Smooth muscle cell (in vitro differentiated cells): ENCODE measurements around the gene SGTA. TPM values are rescaled to one million over a fixed set of nuclear protein-coding genes. Genes with fewer than 3 reads are reported as not detected.

ENCODE experiments used
- DNase-seq: peaks from one replicate; lab custom pipeline; 2025; ENCODE audit not compliant: unreplicated experiment; lab: John Stamatoyannopoulos, UW
- H2AFZ ChIP-seq: fragments of 200-600 bp; sonication (generic); 2 replicates; pipeline ENCODE4 v1.6.0; 2016; ENCODE audit warnings: antibody characterized with exemption, low read depth, mild to moderate bottlenecking
- H3F3A ChIP-seq: fragments of 200-600 bp; sonication (generic); 2 replicates; pipeline ENCODE4 v1.6.0; 2017; ENCODE audit warnings: antibody characterized with exemption, low read depth
- H3K27ac ChIP-seq: fragments of 200-600 bp; sonication (generic); 2 replicates; pipeline ENCODE4 v1.5.1; 2016; ENCODE audit warnings: low read depth, mild to moderate bottlenecking
- H3K27me3 ChIP-seq: fragments of 200-600 bp; sonication (generic); 2 replicates; pipeline ENCODE4 v1.6.1; 2016; ENCODE audit warnings: low read depth, mild to moderate bottlenecking
- H3K36me3 ChIP-seq: fragments of 200-600 bp; sonication (generic); 2 replicates; pipeline ENCODE4 v1.5.1; 2016; ENCODE audit warnings: low read depth
- H3K4me1 ChIP-seq: fragments of 200-600 bp; sonication (generic); 2 replicates; pipeline ENCODE4 v1.5.1; 2016; ENCODE audit warnings: low read depth
- H3K4me2 ChIP-seq: fragments of 200-600 bp; sonication (generic); 2 replicates; pipeline ENCODE4 v1.6.0; 2016; ENCODE audit warnings: mild to moderate bottlenecking
- H3K4me3 ChIP-seq: fragments of 200-600 bp; sonication (generic); 2 replicates; pipeline ENCODE4 v1.5.1; 2016; ENCODE audit warnings: mild to moderate bottlenecking
- H3K79me2 ChIP-seq: fragments of 200-600 bp; sonication (generic); 2 replicates; pipeline ENCODE4 v1.6.0; 2016; ENCODE audit warnings: low read depth, mild to moderate bottlenecking
- H3K9ac ChIP-seq: fragments of 200-600 bp; sonication (generic); 2 replicates; pipeline ENCODE4 v1.6.0; 2016; ENCODE audit warnings: low read depth
- H3K9me3 ChIP-seq: fragments of 200-600 bp; sonication (generic); replicated peaks from 2 replicates; pipeline ENCODE4 v1.5.1; 2016; ENCODE audit warnings: low read depth
- H4K20me1 ChIP-seq: fragments of 200-600 bp; sonication (generic); 2 replicates; pipeline ENCODE4 v1.6.0; 2016; ENCODE audit warnings: low read depth
- WGBS: methylation state at CpG from one replicate; pipeline ENCODE4 v1.1.7; 2016; ENCODE audit warnings: low lambda C conversion rate; 5-methylcytosine and 5-hydroxymethylcytosine counted together
- polyA plus RNA-seq: library from polyadenylated mRNA; unstranded; fragments of >200 nt; fragmentation: Nextera tagmentation; extraction: Ambion mirVana; gene quantifications from 2 replicates; pipeline ENCODE4 v1.2.1, GENCODE V29; 2016
- total RNA-seq: library from RNA; depleted of rRNA; stranded (reverse); fragments of >200 nt; gene quantifications from 2 replicates; pipeline ENCODE4 v1.2.3, GENCODE V29; 2014
- TF ChIP-seq, protein P1 (sequence below): fragments of 200-600 bp; sonication (generic); IDR thresholded peaks from 2 replicates; pipeline ENCODE4 v1.5.1; 2017; ENCODE audit warnings: borderline replicate concordance, mild to moderate bottlenecking, antibody characterized with exemption; ENCODE audit not compliant: insufficient read depth, poor library complexity, severe bottlenecking

The SGTA gene
- total and polyA plus RNA-seq, 2 experiments from 2014 or later, result 34.4 to 71.2 TPM

DNA sequence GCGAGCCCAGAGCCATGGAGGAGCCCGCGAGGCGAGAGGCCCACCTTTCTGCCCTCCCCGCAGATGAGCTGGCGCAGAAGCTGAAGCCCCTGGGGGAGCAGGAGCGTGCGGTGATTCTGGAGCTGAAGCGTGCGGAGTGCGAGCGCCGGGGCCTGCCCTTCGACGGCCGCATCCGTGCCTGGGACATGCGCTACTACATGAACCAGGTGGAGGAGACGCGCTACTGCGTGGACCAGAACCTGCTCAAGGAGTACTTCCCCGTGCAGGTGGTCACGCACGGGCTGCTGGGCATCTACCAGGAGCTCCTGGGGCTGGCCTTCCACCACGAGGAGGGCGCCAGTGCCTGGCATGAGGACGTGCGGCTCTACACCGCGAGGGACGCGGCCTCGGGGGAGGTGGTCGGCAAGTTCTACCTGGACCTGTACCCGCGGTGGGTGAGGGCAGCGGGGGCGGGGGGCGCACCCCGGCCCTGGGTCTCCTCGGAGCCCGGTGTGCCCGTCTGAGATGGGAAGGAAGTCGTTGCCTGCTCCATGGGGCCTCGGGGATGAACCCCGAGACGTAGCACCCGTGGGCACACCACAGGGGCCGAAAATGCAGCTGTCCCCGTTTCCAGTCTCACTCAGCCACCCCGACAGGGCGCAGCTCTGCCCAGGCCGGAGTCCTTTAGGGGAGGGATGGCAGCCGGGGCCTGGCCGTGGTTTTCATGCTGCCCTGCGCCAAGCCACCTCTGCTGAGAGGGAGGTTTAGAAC is 24.5 kb upstream of the SGTA start:
- H3K9ac ChIP-seq, result no peak overlapping the region
- no peak overlapping the region for H2AFZ ChIP-seq
- H4K20me1 ChIP-seq, result peaks cover 5% of the 10 kb centered on the region
- H3F3A ChIP-seq, result no peaks in the 10 kb centered on the region
- no peak overlapping the region for H3K4me2 ChIP-seq
- H3K27me3 ChIP-seq, result no peaks in the 10 kb centered on the region
- no peaks in the 10 kb centered on the region for H3K4me1 ChIP-seq
- DNase-seq, result no peak
- no peaks in the 10 kb centered on the region for H3K36me3 ChIP-seq
- 98% methylated on average over 51 of the region's 56 CpGs for WGBS
- H3K9me3 ChIP-seq, result no peaks in the 10 kb centered on the region
- H3K4me3 ChIP-seq, result no peak overlapping the region
- H3K27ac ChIP-seq, result no peak overlapping the region
- no peaks in the 10 kb centered on the region for H3K79me2 ChIP-seq
- TF ChIP-seq, protein P1, sequence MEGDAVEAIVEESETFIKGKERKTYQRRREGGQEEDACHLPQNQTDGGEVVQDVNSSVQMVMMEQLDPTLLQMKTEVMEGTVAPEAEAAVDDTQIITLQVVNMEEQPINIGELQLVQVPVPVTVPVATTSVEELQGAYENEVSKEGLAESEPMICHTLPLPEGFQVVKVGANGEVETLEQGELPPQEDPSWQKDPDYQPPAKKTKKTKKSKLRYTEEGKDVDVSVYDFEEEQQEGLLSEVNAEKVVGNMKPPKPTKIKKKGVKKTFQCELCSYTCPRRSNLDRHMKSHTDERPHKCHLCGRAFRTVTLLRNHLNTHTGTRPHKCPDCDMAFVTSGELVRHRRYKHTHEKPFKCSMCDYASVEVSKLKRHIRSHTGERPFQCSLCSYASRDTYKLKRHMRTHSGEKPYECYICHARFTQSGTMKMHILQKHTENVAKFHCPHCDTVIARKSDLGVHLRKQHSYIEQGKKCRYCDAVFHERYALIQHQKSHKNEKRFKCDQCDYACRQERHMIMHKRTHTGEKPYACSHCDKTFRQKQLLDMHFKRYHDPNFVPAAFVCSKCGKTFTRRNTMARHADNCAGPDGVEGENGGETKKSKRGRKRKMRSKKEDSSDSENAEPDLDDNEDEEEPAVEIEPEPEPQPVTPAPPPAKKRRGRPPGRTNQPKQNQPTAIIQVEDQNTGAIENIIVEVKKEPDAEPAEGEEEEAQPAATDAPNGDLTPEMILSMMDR, result no peak

DNA sequence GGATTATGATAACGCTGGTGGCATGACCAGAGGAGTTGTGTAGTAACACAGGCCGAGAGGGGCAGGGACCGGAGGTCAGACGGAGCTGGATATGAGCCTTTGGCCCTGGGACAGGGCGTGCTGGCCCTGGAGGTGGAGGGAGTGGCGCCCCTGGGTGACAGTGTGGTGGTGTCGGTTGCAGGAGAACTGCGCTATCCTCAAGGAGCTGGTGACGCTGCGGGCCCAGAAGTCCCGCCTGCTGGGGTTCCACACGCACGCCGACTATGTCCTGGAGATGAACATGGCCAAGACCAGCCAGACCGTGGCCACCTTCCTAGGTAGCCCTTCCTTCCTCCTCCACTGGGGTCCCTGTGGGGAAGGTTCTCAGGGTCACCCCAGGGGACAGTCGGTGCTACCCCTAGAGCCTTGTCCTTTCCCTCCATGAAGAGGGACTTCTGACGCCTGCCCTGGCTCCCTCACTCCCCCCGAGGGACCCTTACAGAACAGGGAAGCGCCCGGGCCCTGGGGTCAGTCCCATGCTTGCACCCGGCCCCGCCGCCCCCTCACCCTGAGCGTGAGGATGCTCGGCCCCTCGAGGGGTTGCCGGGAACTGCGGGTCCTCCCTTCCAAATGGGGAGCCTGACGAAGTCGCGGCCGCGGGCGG is 23.8 kb upstream of the SGTA start:
- WGBS, result 94% methylated on average over 33 of the region's 34 CpGs
- TF ChIP-seq, protein P1, result no peak

GRCh38 chr19:2805991-2806649 is 23.0 kb upstream of the SGTA start:
- DNase-seq, result no peak
- H3K4me2 ChIP-seq, result no peak overlapping the region
- no peaks in the 10 kb centered on the region for H3K4me1 ChIP-seq
- H2AFZ ChIP-seq, result no peak overlapping the region
- H3K4me3 ChIP-seq, result no peak overlapping the region
- peaks cover 5% of the 10 kb centered on the region for H4K20me1 ChIP-seq
- TF ChIP-seq, protein P1, result no peak
- H3F3A ChIP-seq, result no peaks in the 10 kb centered on the region
- WGBS, result 97% methylated on average over 21 of the region's 23 CpGs
- H3K9me3 ChIP-seq, result no peaks in the 10 kb centered on the region
- no peak overlapping the region for H3K9ac ChIP-seq
- no peak overlapping the region for H3K27ac ChIP-seq
- no peaks in the 10 kb centered on the region for H3K79me2 ChIP-seq
- no peaks in the 10 kb centered on the region for H3K27me3 ChIP-seq
- H3K36me3 ChIP-seq, result no peaks in the 10 kb centered on the region

More for the DNA sequence above, 23.8 kb upstream of the SGTA start:
- H4K20me1 ChIP-seq, result peaks cover 5% of the 10 kb centered on the region
- no peaks in the 10 kb centered on the region for H3K9me3 ChIP-seq
- H3K36me3 ChIP-seq, result no peaks in the 10 kb centered on the region
- H3K27ac ChIP-seq, result no peak overlapping the region
- H3K79me2 ChIP-seq, result no peaks in the 10 kb centered on the region
- H3K4me3 ChIP-seq, result no peak overlapping the region
- H3K4me1 ChIP-seq, result no peaks in the 10 kb centered on the region
- H3K27me3 ChIP-seq, result no peaks in the 10 kb centered on the region
- no peaks in the 10 kb centered on the region for H3F3A ChIP-seq
- no peak overlapping the region for H3K9ac ChIP-seq
- no peak overlapping the region for H3K4me2 ChIP-seq
- no peak for DNase-seq
- H2AFZ ChIP-seq, result no peak overlapping the region
